D721Med (cell line): ENCODE measurements around the gene MAGEA8.
A peak's percentile ranks its signal among the peaks of the same experiment; 100 is the strongest.
"Not testable (repeated sequence)": the region's sequence is repeated elsewhere in the genome, so short reads cannot be mapped to it uniquely, and the experiment has no call there.

Source experiments
- DNase-seq: peaks from one replicate; pipeline ENCODE4 v3.0.0; 2011; ENCODE audit warnings: low spot score; ENCODE audit not compliant: insufficient read length
- FAIRE-seq: peaks from 2 replicates; lab custom pipeline; 2011; peaks lifted over from hg19 to GRCh38; lab: Jason Lieb, UNC
- TF ChIP-seq, protein P1 (sequence below): IDR thresholded peaks from 2 replicates; pipeline ENCODE4 v1.5.1; 2012; ENCODE audit warnings: mild to moderate bottlenecking, control low read depth; ENCODE audit not compliant: insufficient read depth; ENCODE audit errors: missing control alignments

MAGEA8 gene, protein sequence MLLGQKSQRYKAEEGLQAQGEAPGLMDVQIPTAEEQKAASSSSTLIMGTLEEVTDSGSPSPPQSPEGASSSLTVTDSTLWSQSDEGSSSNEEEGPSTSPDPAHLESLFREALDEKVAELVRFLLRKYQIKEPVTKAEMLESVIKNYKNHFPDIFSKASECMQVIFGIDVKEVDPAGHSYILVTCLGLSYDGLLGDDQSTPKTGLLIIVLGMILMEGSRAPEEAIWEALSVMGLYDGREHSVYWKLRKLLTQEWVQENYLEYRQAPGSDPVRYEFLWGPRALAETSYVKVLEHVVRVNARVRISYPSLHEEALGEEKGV

DNA sequence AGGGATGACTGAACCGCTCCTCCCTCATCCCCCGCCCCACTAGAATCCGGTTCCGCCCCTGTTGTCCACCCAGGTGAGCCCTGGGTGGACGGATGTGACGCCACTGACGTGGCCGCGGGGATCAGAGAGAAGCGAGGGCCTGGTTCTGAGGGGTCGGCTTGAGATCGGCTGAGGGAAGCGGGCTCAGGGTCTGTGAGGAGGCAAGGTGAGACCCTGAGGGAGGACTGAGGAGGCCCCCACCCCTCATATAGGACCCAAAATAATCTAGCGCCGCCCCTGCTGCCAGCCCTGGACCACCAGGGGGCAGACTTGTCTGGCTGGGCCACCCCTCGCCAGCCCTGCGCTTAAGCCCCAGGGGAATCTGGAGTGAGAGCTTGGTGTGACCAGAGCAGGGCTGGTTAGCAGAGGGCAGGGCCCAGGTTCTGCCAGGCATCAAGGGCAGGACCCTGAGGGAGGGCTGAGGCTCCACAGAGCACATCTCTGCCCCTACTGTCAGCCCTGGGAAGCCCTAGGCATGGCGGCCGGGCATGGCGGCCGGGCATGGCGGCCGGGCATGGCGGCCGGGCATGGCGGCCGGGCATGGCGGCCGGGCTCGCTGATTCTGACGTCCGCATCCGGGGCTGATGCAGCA, at the start of gene MAGEA8:
Gene MAGEA8 (plus strand): TSS at position 103 of the 631 bp plus-strand sequence. CDS start 3,090 bp downstream, outside the sequence.
- FAIRE-seq (no peak), DNase-seq (no peak)
- TF ChIP-seq, protein P1, sequence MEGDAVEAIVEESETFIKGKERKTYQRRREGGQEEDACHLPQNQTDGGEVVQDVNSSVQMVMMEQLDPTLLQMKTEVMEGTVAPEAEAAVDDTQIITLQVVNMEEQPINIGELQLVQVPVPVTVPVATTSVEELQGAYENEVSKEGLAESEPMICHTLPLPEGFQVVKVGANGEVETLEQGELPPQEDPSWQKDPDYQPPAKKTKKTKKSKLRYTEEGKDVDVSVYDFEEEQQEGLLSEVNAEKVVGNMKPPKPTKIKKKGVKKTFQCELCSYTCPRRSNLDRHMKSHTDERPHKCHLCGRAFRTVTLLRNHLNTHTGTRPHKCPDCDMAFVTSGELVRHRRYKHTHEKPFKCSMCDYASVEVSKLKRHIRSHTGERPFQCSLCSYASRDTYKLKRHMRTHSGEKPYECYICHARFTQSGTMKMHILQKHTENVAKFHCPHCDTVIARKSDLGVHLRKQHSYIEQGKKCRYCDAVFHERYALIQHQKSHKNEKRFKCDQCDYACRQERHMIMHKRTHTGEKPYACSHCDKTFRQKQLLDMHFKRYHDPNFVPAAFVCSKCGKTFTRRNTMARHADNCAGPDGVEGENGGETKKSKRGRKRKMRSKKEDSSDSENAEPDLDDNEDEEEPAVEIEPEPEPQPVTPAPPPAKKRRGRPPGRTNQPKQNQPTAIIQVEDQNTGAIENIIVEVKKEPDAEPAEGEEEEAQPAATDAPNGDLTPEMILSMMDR, result peak; percentile 7

GRCh38 chrX:149831473-149831872, 49.5 kb upstream of the MAGEA8 start:
- TF ChIP-seq, protein P1, result no peak
- no peak for DNase-seq
- FAIRE-seq, result no peak

- not testable (repeated sequence) for FAIRE-seq
Observed at GRCh38 chrX:149836728-149837127, 44.3 kb upstream of the MAGEA8 start.

DNA sequence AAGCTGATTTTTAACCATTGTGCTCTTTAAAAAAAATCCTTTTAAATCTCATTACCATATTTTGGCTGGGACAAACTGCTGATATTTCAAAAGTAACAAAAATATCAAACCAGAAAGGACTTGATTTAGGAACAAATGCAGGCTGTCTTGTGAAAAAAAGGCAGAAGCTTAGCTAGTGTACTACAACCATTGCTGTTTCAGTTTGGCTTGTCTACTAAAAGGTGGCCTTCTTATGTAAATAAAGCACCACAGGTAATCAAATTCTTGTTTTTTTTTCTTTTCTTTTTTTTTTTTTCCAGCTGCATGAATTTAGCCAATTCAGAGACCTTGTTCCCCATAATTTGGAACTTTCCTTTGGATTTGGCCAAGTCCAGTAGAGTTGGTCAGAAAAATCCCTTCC, 43.8 kb upstream of the MAGEA8 start:
- DNase-seq (no peak), FAIRE-seq (no peak)
- TF ChIP-seq, protein P1, result no peak

More at GRCh38 chrX:149836728-149837127, 44.3 kb upstream of the MAGEA8 start:
- DNase-seq, result not testable (repeated sequence)

DNA sequence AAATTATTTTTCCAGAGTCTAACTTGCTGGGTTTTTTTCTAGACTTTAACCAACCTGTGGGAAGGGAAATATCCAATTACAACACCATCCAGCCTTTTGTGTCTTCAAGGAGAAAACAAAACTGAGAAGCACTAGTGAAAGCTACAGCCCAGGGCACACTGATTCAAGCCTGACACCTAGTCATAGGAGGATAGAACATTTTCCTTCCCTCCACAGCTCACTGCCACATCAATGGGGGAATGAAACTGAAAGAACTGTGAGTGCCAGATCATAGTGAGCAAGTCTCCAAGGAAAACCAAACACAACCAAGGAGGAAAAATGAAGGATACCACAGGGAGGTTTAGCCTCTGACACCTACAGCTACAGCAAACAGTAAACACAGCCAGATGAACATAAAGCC, 43.3 kb upstream of the MAGEA8 start:
- TF ChIP-seq, protein P1, result no peak
- FAIRE-seq, result no peak
- no peak for DNase-seq

DNA sequence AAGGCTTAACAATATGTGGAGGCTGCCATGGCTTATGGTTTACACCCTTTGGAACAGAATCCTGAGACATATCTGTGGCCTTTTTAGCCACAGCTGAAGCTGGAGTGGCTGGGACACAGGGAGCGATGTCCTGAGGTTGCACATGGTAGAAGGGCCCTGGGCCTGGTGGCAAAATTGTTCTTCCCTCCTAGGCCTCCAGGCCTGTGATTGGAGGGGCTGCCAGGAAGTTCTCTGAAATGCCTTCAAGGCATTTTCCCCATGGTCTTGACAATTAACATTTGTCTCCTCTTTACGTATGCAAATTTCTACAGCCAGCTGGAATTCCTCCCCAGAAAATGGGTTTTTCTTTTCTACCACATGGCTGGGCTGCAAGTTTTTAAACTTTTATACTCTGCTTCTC, 39.1 kb upstream of the MAGEA8 start:
- no peak for DNase-seq
- TF ChIP-seq, protein P1, result no peak
- no peak for FAIRE-seq

- FAIRE-seq, result no peak
- DNase-seq, result no peak
- TF ChIP-seq, protein P1, result no peak
Observed at GRCh38 chrX:149845385-149845784, 35.6 kb upstream of the MAGEA8 start.
